ENCODE data around the gene TNNT2.

Gene TNNT2

DNA sequence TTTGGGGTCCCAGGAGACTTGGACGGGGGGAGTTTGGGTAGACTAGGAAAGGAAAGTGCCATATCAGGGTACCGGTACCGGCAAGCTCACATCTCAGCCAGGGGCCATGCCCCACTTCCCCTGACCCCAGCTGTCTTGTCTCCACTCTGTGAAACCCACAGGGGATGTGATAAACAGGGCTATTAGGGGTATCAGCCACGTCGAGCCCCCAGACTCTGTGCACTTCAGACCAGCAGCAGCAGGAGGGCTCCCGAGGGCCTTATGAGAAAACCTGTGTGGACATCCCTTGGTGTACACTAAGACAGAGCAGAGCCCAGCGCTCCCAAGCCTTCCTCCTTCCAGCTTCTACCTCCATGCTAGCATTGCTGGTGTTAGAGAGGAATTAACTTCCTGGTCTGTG lies 46.3 kb downstream of the TNNT2 start:
- no peak for DNase-seq

DNA sequence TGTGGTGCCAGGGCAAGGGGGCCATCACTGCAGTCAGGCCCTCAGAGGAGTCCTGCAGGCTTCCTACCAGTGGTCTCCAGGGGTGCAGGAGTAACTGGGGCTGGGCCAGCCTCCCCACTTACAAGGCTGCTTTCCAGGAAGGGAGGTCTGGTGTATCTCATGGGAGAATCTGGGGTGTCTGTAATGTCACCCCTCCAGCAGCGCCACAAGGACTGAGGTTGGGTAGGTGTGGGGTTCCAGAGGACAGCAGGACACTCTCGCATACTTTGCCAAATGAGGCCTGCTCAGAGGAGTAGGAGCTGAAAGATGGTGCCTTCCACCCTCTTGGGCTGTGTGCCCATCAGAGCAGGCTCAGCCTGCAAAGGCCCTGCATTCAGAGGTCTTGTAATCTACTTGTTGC lies 46.9 kb downstream of the TNNT2 start:
- DNase-seq = no peak

DNA sequence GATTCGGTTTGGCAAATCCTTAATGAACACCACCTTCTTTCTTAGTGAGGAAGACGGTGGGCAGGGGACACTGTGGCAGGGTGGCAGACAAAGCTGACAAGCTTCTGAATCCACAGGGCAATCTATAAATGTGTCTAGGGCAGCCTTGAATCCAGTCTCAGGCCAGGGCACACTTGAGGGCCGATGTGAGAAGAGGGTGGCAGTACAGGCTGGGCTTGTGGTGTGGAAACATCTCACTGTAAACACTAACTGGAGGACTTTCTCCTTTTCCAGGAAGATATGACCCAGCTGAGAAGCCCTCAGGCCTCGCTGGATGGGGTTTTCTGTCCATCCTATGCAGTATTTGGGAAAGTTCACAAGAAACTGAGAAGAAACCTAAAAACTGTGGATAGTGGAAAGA lies 47.7 kb downstream of the TNNT2 start:
- DNase-seq = no peak

DNA sequence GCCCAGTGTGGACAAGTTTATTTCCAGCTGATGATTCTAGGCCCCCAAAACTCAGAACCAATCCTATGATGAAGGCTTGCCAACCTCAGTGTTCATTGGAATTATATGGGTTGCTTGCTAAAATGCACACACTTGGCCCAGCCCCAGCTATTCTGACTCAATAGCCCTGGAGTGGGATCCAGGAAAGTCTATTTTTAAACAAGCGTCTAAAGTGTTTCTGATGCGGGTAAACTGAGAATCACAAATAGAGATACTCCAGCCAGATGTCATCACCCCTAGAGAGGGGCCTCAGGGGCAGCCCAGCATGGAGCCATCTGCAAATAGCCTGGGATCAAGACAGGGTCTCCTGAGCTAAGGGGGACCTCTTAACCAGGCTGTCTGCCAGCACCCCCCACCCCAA lies 48.2 kb downstream of the TNNT2 start:
- DNase-seq = no peak

DNA sequence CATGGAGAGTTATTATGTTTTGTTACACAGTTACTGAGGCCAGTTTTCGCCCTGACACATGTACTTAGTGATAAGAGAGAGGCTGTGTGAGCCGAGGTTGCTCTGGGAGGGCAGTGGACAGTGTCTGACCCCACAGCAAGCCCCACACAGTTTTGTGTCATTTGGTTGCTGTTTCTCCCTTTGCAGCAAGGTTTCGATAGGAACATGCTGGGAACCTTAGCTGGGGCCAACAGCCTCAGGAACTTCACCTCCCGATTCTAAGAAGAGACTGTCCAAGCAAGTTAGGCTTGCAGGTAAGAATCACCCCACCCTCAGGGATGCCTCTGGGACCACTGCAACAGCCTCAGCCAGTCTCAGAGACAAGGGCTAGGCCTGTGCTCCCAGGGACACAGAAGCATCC lies 48.9 kb downstream of the TNNT2 start:
- no peak for DNase-seq

DNA sequence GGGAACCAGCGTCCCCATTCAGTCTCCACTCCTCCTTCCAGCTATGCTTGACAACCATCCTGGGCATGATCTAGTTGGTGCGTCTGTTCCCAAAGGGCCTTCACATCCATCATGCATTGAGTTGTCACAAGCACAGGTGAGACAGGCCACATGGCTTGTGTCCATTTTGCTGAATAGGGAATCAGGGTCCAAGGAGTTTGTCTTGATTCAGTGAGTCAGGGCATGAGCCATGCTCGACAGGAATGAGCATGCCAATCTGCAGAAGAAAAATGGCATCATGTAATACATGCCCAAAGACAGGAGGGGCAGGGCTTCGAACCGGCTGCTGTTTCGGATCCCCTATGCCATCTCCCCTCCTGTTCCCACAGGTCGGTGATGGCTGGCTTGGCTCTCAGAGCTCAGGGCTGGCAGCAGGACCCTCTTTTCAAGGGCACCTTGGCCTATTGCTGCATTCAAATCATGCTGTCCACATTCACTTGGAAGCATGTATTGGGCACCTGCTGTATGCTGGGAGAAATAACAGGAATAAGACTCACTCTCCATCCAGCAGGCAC lies 49.7 kb downstream of the TNNT2 start:
- DNase-seq = no peak

DNA sequence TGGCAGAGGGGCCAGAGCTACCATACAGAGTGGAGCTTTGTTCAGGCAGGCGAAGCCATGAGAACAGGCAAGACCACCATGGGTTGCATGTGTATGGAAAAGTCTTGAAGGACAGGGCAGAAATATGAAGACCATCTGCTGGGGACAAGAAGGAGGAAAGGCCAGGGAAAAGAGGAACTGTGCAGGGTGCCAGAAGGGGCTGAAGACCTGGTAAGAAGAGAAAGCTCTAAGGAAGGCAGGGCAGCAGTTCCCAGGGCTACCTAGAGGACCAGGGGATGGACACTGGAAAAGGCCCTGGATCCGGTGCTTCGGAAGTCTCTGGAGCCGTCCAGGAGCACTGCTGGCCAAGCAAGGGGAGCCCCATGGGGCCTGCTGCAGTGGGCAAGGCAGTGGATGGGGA lies 50.8 kb downstream of the TNNT2 start:
- DNase-seq = no peak

DNA sequence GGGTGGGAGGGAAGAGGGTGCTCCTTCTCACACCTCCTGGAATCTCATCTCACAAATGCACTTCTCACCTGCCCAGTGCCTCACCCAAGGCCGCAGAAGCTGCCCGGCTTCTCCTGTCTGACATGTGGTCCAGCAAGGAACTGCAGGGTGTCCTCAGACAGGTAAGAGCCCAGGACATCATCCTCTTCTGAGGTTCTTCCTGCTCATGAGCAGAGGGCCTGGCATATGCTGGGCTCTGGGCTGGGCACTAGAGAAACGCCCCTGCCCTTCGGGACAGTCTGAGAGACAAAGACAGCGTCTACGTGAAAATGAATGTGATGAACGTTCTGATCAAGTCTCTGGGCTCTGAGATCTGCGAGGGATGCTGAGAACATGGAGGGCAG lies 51.8 kb downstream of the TNNT2 start:
- no peak for DNase-seq

DNA sequence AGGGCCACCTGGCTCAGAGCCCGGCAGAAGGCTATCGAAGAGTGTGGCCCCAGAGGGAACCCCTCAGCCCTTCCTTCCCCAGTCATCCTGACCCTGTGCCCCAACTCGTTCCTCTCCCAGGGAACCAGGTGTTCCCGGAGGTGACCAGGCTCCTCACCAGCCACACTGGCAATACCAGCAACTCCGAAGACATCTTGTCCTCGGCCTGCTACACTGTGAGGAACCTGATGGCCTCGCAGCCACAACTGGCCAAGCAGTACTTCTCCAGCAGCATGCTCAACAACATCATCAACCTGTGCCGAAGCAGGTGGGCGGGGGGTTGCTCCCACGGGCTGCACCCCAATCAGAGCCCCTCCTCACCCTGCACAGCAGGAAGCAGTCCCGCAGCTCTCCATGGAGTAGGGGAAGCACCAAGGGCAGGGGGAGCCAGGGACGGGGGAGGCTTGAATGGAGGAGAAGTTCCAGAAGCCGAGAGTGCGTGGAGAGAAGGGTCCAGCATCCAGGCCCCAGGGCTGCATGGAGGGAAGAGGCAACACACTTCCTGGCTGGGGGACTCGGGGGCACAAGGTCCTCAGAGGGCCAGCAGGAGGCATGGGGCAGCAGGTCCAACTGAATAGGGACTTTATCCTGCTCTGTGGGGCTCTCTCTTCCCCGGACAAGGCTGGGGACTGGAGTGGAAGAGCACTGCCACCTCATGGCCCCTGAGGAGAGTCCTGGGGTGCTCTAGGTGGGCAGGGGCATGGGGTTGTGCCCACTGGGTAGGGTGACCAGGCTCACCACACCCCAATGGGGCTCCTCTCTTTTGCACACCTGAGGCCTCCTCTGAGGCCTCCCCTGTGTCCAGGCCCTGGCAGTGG lies 52.4 kb downstream of the TNNT2 start:
- no peak for DNase-seq

DNA sequence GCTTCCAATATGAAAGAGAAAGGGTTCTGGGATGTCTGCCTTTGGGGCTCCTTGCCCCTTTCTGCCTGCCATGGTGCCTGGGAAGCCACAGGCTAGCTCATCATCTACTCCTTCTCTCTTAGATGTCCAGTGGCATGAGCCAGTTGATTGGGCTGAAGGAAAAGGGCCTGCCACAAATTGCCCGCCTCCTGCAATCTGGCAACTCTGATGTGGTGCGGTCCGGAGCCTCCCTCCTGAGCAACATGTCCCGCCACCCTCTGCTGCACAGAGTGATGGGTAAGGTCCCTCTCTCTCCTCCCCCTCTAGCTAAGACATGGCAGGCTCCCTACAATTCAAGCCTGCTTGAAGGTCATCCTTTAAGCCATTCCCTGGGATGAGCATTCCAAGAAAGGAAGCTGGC lies 53.2 kb downstream of the TNNT2 start:
- no peak for DNase-seq

DNA sequence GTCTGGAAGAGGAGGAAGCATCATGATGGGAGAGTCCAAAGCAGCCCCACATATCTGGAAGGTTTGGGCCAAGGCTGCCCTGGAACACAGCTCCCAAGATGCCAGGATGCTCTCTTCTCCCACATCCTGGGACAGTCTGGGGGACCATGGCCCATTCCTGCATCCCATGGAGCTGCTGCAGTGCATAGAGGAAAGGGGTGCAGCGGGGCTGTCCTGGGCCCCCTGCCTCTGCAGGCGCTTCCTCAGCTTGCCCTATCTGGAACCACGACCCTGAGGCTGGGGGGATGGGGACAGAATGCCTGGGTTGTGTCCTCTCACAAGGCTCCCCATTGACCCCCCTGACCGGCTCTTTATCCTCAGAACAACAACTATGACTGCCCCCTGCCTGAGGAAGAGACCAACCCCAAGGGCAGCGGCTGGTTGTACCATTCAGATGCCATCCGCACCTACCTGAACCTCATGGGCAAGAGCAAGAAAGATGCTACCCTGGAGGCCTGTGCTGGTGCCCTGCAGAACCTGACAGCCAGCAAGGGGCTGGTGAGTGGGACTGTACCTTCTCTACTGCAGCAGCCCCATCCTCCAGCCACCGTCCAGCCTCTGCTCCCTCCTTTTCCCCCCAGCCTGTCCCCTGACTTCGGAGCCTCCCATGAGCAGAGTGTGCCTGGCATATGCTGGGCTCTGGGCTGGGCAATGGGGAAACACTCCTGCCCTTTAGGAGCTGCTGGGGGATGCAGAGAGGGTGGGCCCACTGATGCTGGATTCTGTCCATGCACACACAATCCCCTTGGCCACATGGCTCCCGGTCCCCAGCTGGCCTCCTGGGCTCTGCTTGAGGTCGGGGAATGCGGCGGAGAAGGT lies 54.6 kb downstream of the TNNT2 start:
- DNase-seq = no peak

DNA sequence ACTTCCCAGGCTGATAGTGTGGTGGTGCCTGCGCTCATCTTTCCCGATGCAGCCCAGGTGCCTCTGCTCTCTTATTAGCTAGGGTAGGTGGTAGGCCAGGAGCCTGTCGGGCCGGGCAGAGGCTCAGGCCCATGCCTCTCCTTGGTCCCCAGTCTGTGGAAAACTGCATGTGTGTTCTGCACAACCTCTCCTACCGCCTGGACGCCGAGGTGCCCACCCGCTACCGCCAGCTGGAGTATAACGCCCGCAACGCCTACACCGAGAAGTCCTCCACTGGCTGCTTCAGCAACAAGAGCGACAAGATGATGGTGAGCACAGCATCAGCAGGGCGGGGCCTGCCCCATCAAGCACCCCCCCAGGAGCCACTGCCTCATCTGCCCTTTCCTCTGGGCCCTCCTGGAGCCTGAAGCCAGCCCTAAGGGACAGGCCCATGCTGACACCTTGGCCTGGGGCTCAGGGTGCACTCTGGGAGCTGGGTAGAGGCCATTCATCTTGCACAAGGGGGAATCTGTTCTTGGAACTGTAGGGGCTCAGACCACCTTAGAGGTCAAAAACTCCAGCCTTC lies 55.6 kb downstream of the TNNT2 start:
- no peak for DNase-seq

DNA sequence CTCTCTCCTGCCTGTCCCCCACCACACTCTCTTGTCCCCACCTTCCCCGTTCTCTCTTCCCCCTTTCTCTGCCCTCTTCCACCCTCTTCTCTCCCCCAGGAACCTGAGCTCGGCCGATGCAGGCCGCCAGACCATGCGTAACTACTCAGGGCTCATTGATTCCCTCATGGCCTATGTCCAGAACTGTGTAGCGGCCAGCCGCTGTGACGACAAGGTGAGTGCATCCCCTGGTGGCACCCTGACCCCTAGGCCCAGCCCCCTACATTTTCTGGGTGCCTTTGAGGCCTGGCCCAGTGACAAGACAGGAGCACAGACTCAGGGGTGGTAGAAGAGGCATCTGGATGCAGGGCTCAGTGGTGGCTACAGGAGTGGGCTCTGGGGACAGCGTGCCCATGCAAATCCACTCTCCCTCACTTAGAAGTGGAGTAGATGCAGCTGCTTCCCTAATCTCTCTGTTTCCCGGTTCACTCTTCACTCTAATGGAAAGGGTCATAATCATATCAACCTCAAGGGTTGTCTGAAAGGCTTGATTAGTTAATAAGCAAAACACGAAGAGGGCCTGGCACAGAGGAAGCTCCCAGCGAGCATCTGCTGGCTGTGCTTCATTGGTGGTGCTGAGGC lies 57.2 kb downstream of the TNNT2 start:
- DNase-seq = no peak

DNA sequence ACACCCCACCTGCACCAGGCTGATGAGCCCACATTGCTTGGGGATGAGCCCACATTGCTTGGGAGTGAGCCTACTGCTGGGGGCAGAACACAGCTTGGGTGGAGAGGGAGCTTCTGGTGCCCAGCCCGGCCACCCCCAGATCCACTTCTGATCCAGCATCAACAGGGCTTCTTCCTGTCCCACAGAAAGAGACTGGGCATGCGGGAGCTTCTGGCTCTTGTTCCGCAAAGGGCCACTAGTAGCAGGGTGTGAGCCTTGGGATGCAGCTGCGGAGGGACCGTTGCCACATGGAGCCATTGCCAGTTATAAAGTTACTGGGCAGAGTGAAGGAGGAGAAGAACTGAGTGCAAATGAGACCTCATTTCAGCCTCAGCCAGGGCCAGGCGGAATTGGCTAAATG lies 57.8 kb downstream of the TNNT2 start:
- no peak for DNase-seq

DNA sequence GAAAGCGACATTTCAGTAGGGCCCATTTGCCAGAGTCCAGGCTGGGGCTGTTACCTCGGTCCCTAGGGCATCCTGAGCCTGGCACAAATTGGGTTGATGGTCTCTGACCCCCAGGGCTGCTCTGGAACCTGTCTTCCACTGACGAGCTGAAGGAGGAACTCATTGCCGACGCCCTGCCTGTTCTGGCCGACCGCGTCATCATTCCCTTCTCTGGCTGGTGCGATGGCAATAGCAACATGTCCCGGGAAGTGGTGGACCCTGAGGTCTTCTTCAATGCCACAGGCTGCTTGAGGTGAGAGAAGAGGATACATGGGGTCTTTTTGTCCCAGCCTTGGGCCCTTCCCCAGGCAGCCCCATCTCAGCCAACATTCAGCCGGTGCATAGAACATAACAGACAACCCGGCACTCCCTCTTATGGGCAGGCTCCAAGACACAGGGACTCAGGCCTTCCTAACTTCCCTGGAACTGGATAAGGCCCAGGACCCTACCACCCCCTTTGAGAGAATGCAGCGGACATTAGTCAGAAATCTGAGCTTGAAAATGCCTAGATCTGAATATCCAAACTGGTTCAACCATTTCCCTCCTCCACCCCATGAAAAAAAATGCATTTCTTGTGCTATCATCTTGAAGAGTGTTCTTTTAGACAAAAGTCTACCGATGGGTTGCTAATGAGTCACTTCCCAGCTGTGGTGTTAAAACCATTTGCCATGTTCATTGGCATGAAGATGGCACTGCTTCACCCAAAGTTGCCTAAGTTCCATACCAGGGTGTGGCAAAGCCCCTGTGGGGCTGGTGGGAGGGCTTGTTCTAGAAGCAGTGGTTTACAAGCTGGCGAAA lies 58.8 kb downstream of the TNNT2 start:
- DNase-seq = no peak

DNA sequence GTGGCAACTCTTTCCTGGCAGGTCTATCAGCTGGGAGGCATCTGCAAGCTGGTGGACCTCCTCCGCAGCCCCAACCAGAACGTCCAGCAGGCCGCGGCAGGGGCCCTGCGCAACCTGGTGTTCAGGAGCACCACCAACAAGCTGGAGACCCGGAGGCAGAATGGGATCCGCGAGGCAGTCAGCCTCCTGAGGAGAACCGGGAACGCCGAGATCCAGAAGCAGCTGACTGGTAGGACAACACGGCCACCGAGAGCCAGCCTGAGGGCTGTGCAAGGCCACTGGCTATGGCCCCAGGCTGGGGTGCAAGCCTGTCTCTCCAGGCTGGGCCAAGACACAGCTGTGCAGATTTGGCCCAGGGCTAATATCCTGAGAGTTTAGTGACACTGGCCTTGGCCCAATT lies 59.9 kb downstream of the TNNT2 start:
- no peak for DNase-seq

DNA sequence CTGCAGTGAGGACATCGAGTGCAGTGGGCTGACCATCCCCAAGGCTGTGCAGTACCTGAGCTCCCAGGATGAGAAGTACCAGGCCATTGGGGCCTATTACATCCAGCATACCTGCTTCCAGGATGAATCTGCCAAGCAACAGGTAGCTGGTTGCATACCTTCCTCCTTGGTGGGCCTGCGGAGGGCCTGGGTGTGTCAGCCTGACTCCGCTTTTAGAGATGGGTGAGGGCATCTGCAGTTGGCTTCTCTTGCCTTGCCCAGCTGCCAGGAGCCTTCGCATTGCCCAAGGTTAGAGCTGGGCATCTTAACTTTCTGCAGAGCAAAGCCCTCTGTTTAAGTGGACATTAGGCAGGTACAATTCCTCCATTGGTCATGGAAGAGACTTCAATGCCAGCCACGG lies 60.9 kb downstream of the TNNT2 start:
- DNase-seq = no peak

DNA sequence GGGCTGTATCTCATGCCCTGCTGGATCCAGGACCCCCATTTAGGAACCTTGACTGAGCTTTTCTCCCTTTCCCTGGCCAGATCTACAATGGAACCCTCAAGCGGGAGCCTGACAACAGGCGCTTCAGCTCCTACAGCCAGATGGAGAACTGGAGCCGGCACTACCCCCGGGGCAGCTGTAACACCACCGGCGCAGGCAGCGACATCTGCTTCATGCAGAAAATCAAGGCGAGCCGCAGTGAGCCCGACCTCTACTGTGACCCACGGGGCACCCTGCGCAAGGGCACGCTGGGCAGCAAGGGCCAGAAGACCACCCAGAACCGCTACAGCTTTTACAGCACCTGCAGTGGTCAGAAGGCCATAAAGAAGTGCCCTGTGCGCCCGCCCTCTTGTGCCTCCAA lies 64.4 kb downstream of the TNNT2 start:
- DNase-seq = no peak

DNA sequence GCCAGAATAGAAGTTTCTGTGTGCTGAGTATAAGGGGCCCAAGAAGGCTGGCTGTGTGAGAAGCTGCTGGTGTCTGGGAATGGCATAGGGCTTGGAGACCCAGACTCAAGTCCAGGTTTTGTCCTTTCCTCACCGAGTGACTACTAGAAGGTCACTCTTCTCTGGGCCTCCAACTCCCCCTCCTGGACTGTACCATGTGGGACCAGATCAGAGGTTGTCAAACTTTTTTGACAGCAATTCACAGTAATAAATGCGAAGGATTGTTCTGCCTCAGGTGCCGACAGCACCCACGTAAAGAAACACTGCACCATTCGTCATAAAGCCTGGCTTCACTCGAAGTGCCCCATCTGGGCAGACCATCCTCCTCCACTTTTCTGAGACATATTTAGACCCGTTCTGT lies 65.2 kb downstream of the TNNT2 start:
- DNase-seq = no peak

DNA sequence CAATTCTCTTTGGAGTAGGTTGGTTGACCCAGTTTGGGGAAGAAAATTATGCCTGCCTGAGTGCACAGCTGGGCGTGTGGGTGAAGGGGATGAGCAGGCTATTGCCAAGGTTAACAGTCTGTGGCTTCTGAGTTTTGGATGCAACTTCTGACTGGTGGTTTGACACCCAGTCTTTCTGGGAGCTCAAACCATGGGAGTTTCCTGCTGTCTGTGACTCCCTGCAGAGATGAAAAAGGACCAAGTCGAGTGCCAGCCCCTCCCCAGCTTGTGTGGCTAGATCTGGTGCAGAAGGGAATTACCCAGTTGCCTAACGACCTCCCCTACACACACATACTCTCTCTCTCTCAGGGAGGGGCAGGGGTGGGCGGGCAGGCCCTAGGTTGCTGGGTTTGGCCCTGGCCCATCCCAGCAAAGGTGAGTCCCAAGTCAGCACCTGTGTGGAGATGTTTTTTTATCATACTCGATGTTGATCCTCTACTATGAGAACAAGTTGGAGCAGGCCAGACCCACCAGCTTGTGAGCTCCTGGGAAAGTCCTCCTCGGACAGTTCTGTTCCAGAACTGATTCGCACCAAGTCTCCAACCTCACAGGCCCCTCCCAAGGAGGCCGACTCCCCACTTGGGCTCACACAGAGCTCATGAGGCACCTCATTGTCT lies 66.0 kb downstream of the TNNT2 start:
- DNase-seq = no peak

DNA sequence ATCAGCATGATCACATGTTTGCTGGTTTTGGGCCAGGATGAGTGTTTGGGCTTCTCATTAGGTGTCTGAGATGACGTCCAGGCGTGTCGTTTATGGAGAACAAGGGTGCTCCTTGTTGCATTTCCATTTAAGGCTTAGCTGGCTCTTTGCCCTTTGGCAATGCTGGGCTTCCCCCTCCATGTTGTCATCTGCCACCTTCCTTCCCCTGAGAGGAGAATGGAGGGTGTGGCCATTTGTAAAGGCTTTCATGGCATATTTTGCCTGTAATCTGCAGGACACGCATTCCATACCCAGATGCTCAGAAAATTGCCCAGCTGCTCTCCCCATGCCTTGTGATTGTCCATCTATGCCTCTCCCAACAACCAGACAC lies 66.5 kb downstream of the TNNT2 start:
- no peak for DNase-seq
